ENCODE measurements around the gene C19orf33. TPM values are rescaled to one million over a fixed set of nuclear protein-coding genes. Genes with fewer than 3 reads are reported as not detected.

The C19orf33 gene

Small RNA genes within 50 kb of the gene (small RNA-seq; reads per million reads assigned to genes)
- gene RF00019 (ENCODE audit: insufficient read depth) = not detected
